A549 (cell line): Measurements from ENCODE around the gene SETD9. TPM values are rescaled to one million over a fixed set of nuclear protein-coding genes. Genes with fewer than 3 reads are reported as not detected.
A peak's percentile ranks its signal among the peaks of the same experiment; 100 is the strongest.

Source experiments
- ATAC-seq, 2 experiments: fragments of 200-7000 bp in 1 of 2; fragments of >200 bp in 1 of 2; cut with Nextera tagmentation in 1 of 2; cut with Tn5 transposase in 1 of 2; 3 replicates each; pipeline versions ENCODE4 v1.8.0 to v1.9.1; 2018 to 2020; ENCODE audit warnings: mild to moderate bottlenecking in 1 of 2, moderate library complexity in 1 of 2
- CTCF ChIA-PET: fragments of 300-600 bp; sonication (Branson Sonifier 250); formaldehyde crosslinking; extraction: SDS; loops from one replicate; lab custom pipeline; 2021; ENCODE audit warnings: antibody characterized with exemption, inconsistent platforms; lab: Yijun Ruan, JAX
- POLR2A ChIA-PET: fragments of 350-600 bp; formaldehyde crosslinking; extraction: SDS; loops from one replicate; lab custom pipeline; 2021; ENCODE audit warnings: antibody characterized with exemption, inconsistent platforms; lab: Yijun Ruan, JAX
- DNase-seq, 2 experiments: peaks; one replicate each; pipeline versions ENCODE4 v3.0.0 to v3.0.0-alpha.2; 2011 to 2016; ENCODE audit warnings: low read depth in 1 of 2, low spot score in 1 of 2
- FAIRE-seq: peaks from 2 replicates; lab custom pipeline; 2011; peaks lifted over from hg19 to GRCh38; lab: Jason Lieb, UNC
- H3K27ac ChIP-seq, 2 experiments: fragments of >200 bp; sonication (Bioruptor Twin); formaldehyde crosslinking; 3 replicates each; pipeline ENCODE4 v1.5.1; 2016 to 2017
- H3K4me1 ChIP-seq: fragments of >200 bp; sonication (Bioruptor Twin); formaldehyde crosslinking; 3 replicates; pipeline ENCODE4 v1.6.1; 2016
- H3K4me2 ChIP-seq: fragments of >200 bp; sonication (Bioruptor Twin); formaldehyde crosslinking; 3 replicates; pipeline ENCODE4 v1.6.1; 2016
- H3K4me3 ChIP-seq: fragments of >200 bp; sonication (Bioruptor Twin); formaldehyde crosslinking; 3 replicates; pipeline ENCODE4 v1.5.1; 2016
- H3K9me3 ChIP-seq: fragments of >200 bp; sonication (Bioruptor Twin); formaldehyde crosslinking; 3 replicates; pipeline ENCODE4 v1.6.1; 2016
- BCL3 ChIP-seq: fragments of >200 bp; sonication (Bioruptor Twin); formaldehyde crosslinking; IDR thresholded peaks from 3 replicates; pipeline ENCODE4 v1.6.1; 2016
- CBX2 ChIP-seq: fragments of 200-600 bp; sonication (generic); IDR thresholded peaks from 2 replicates; pipeline ENCODE4 v1.6.1; 2016; ENCODE audit warnings: low read depth, mild to moderate bottlenecking, borderline replicate concordance
- CHD2 ChIP-seq: fragments of 150-350 bp; IDR thresholded peaks from 2 replicates; pipeline ENCODE4 v1.6.1; 2014; ENCODE audit warnings: low read length; ENCODE audit not compliant: partially characterized antibody
- EP300 ChIP-seq, 2 experiments: fragments of >200 bp; sonication (Bioruptor Twin); formaldehyde crosslinking; IDR thresholded peaks; 2 replicates in 1 of 2; 3 replicates in 1 of 2; pipeline ENCODE4 v1.6.1; 2016 to 2017
- FOSL2 ChIP-seq, 2 experiments: fragments of 450-650 bp in 1 of 2; fragments of >200 bp in 1 of 2; sonication (Bioruptor Twin) in 1 of 2; formaldehyde crosslinking; IDR thresholded peaks; 2 replicates each; pipeline versions ENCODE4 v1.5.0 to v1.6.1; 2016 to 2020; ENCODE audit warnings: mild to moderate bottlenecking in 1 of 2, moderate library complexity in 1 of 2
- FOXS1 ChIP-seq: fragments of 250-450 bp; sonication (Bioruptor Pico); IDR thresholded peaks from 2 replicates; pipeline ENCODE4 v1.5.0; 2020; ENCODE audit warnings: mild to moderate bottlenecking, moderate library complexity
- HEYL ChIP-seq: fragments of 250-450 bp; sonication (Bioruptor Pico); IDR thresholded peaks from 2 replicates; pipeline ENCODE4 v1.8.0; 2021; ENCODE audit warnings: mild to moderate bottlenecking, moderate library complexity
- HMGXB4 ChIP-seq: fragments of 250-450 bp; sonication (Bioruptor Pico); IDR thresholded peaks from 2 replicates; pipeline ENCODE4 v1.5.0; 2021; ENCODE audit warnings: mild to moderate bottlenecking, moderate library complexity, borderline replicate concordance
- HOXB13 ChIP-seq: fragments of 250-450 bp; sonication (Bioruptor Pico); IDR thresholded peaks from 2 replicates; pipeline ENCODE4 v1.5.0; 2020; ENCODE audit warnings: low read depth, mild to moderate bottlenecking, moderate library complexity
- JUN ChIP-seq, 2 experiments: fragments of >200 bp; sonication (Bioruptor Twin); formaldehyde crosslinking; IDR thresholded peaks; 2 replicates in 1 of 2; 3 replicates in 1 of 2; pipeline ENCODE4 v1.6.1; 2016 to 2017
- KDM1A ChIP-seq: fragments of 200-600 bp; sonication (generic); IDR thresholded peaks from 2 replicates; pipeline ENCODE4 v1.6.1; 2016; ENCODE audit warnings: low read depth, mild to moderate bottlenecking
- MAFK ChIP-seq: fragments of 450-650 bp; IDR thresholded peaks from 2 replicates; pipeline ENCODE4 v1.6.1; 2014; ENCODE audit not compliant: partially characterized antibody
- MYC ChIP-seq: IDR thresholded peaks from 2 replicates; pipeline ENCODE4 v1.6.1; 2012; ENCODE audit warnings: mild to moderate bottlenecking, inconsistent platforms, low read length, improper control_type of control experiment, borderline replicate concordance
- NPAS2 ChIP-seq: fragments of 250-450 bp; sonication (Bioruptor Pico); IDR thresholded peaks from 2 replicates; pipeline ENCODE4 v1.8.0; 2022; ENCODE audit warnings: mild to moderate bottlenecking, moderate library complexity, borderline replicate concordance
- NR3C1 ChIP-seq: fragments of >200 bp; sonication (Bioruptor Twin); formaldehyde crosslinking; IDR thresholded peaks from 3 replicates; pipeline ENCODE4 v1.6.1; 2017
- POLR2A ChIP-seq: IDR thresholded peaks from 2 replicates; pipeline ENCODE4 v1.6.1; 2012; ENCODE audit warnings: mild to moderate bottlenecking, low read length
- RCOR1 ChIP-seq: fragments of 150-350 bp; IDR thresholded peaks from 2 replicates; pipeline ENCODE4 v1.6.1; 2014; ENCODE audit warnings: antibody characterized with exemption, low read length, low read depth
- TFCP2L1 ChIP-seq: fragments of 250-450 bp; sonication (Bioruptor Pico); IDR thresholded peaks from 2 replicates; pipeline ENCODE4 v1.5.0; 2021; ENCODE audit warnings: mild to moderate bottlenecking
- ZNF302 ChIP-seq: fragments of 250-450 bp; sonication (Bioruptor Pico); IDR thresholded peaks from 2 replicates; pipeline ENCODE4 v1.9.0; 2021; ENCODE audit warnings: inconsistent platforms, mild to moderate bottlenecking, moderate library complexity
- WGBS: methylation state at CpG from one replicate; pipeline ENCODE4 v1.1.6; 2017; ENCODE audit errors: missing lambda C conversion rate; 5-methylcytosine and 5-hydroxymethylcytosine counted together
- polyA plus RNA-seq, 4 experiments: library from polyadenylated mRNA; depleted of rRNA in 3 of 4; stranded (reverse); fragments of >200 nt; fragmentation: RNase III in 1 of 4; extraction: RNeasy Plus Mini Kit Qiagen cat#74134 plus additional on column Dnase treatment in 1 of 4; gene quantifications; 2 replicates in 3 of 4; 3 replicates in 1 of 4; pipeline ENCODE4 v1.2.3, GENCODE V29; 2011 to 2017
- TF ChIP-seq, protein P1 (sequence below): fragments of 200-600 bp; sonication (generic); IDR thresholded peaks from 2 replicates; pipeline ENCODE4 v1.6.1; 2016; ENCODE audit warnings: antibody characterized with exemption, mild to moderate bottlenecking, moderate library complexity
- TF ChIP-seq, protein P2 (sequence below): IDR thresholded peaks from 2 replicates; pipeline ENCODE4 v1.6.1; 2012; ENCODE audit warnings: low read depth, borderline replicate concordance

The SETD9 gene
- polyA plus RNA-seq, 2 of the 4 experiments (the other 2 are of a cell fraction), result 8.5 to 13.1 TPM

- TF ChIP-seq, protein P1, sequence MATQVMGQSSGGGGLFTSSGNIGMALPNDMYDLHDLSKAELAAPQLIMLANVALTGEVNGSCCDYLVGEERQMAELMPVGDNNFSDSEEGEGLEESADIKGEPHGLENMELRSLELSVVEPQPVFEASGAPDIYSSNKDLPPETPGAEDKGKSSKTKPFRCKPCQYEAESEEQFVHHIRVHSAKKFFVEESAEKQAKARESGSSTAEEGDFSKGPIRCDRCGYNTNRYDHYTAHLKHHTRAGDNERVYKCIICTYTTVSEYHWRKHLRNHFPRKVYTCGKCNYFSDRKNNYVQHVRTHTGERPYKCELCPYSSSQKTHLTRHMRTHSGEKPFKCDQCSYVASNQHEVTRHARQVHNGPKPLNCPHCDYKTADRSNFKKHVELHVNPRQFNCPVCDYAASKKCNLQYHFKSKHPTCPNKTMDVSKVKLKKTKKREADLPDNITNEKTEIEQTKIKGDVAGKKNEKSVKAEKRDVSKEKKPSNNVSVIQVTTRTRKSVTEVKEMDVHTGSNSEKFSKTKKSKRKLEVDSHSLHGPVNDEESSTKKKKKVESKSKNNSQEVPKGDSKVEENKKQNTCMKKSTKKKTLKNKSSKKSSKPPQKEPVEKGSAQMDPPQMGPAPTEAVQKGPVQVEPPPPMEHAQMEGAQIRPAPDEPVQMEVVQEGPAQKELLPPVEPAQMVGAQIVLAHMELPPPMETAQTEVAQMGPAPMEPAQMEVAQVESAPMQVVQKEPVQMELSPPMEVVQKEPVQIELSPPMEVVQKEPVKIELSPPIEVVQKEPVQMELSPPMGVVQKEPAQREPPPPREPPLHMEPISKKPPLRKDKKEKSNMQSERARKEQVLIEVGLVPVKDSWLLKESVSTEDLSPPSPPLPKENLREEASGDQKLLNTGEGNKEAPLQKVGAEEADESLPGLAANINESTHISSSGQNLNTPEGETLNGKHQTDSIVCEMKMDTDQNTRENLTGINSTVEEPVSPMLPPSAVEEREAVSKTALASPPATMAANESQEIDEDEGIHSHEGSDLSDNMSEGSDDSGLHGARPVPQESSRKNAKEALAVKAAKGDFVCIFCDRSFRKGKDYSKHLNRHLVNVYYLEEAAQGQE, result no peak
- TF ChIP-seq CHD2 (no peak), POLR2A (no peak), MAFK (no peak), HEYL (no peak), NR3C1 (no peak)
Measured at GRCh38 chr5:56914678-56915077, 5.3 kb downstream of the SETD9 start (continued).

- POLR2A ChIA-PET, result interaction anchor here (1.9 kb wide), 1 partner anchor 8 kb away, joined by 14 read pairs; the partner anchor contains the start of gene SETD9
- CTCF ChIA-PET, result interaction anchor here (0.8 to 2.2 kb wide), 8 partner anchors 8 to 222 kb away, joined by 3 to 9 read pairs (median 3); partner anchors contain the start of gene SETD9
- peak; percentile 13 to 56; a peak in 4 of 6 replicates for ATAC-seq
- no peak for DNase-seq
- Histone ChIP-seq H3K27ac (no peak overlapping the region), H3K4me3 (no peak overlapping the region)
- no peak for FAIRE-seq
- TF ChIP-seq CBX2 (no peak), TFCP2L1 (CRISPR knock-in tag) (no peak), FOXS1 (CRISPR knock-in tag) (no peak), NPAS2 (CRISPR knock-in tag) (no peak), RCOR1 (no peak), EP300 (IDR thresholded peaks at IDR 0.05) (no peak), HOXB13 (no peak), JUN (IDR thresholded peaks at IDR 0.05) (no peak), ZNF302 (CRISPR knock-in tag) (no peak), FOSL2 (IDR thresholded peaks at IDR 0.05) (no peak), FOSL2 (CRISPR knock-in tag; IDR thresholded peaks at IDR 0.05) (no peak), KDM1A (no peak), MYC (no peak), BCL3 (no peak), HMGXB4 (no peak), CHD2 (no peak)
- TF ChIP-seq, protein P2, sequence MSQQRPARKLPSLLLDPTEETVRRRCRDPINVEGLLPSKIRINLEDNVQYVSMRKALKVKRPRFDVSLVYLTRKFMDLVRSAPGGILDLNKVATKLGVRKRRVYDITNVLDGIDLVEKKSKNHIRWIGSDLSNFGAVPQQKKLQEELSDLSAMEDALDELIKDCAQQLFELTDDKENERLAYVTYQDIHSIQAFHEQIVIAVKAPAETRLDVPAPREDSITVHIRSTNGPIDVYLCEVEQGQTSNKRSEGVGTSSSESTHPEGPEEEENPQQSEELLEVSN, result no peak
- TF ChIP-seq, all 56 proteins: peak for 0
- WGBS, result 65% methylated on average over 2 of the region's 2 CpGs
- no peaks in the 10 kb centered on the region for H3K9me3 ChIP-seq
- no peak overlapping the region for H3K4me2 ChIP-seq
- H3K4me1 ChIP-seq, result no peaks in the 10 kb centered on the region
Measured at GRCh38 chr5:56917534-56917933, 8.1 kb downstream of the SETD9 start.
